AG09319 (cell line): Measurements from ENCODE around the gene PDZD8.

Source experiments
- DNase-seq: peaks from one replicate; pipeline ENCODE4 v3.0.0-alpha.2; 2010; ENCODE audit warnings: low read depth; ENCODE audit errors: extremely low read depth
- CTCF ChIP-seq: IDR thresholded peaks from 2 replicates; pipeline ENCODE4 v1.5.1; 2011; ENCODE audit warnings: low read depth, mild to moderate bottlenecking, inconsistent platforms, low read length, moderate library complexity

Gene PDZD8

GRCh38 chr10:117418121-117418520, 42.9 kb upstream of the PDZD8 start:
- no peak for TF ChIP-seq CTCF

GRCh38 chr10:117417196-117417595, 42.0 kb upstream of the PDZD8 start:
- DNase-seq: no peak
- no peak for TF ChIP-seq CTCF

More at GRCh38 chr10:117418121-117418520, 42.9 kb upstream of the PDZD8 start:
- DNase-seq: no peak

- no peak for TF ChIP-seq CTCF
- DNase-seq: no peak
Measured at GRCh38 chr10:117413928-117414618, 38.8 kb upstream of the PDZD8 start.

GRCh38 chr10:117412469-117413010, 37.3 kb upstream of the PDZD8 start:
- TF ChIP-seq CTCF: no peak

GRCh38 chr10:117411479-117412399, 36.5 kb upstream of the PDZD8 start:
- no peak for DNase-seq
- TF ChIP-seq CTCF: no peak

More at GRCh38 chr10:117412469-117413010, 37.3 kb upstream of the PDZD8 start:
- no peak for DNase-seq

GRCh38 chr10:117410557-117410956, 35.3 kb upstream of the PDZD8 start:
- no peak for DNase-seq

More at GRCh38 chr10:117410557-117410956, 35.3 kb upstream of the PDZD8 start:
- no peak for TF ChIP-seq CTCF
